ENCODE measurements around the gene GINS3. TPM values are rescaled to one million over a fixed set of nuclear protein-coding genes. Genes with fewer than 3 reads are reported as not detected.
"Not testable (repeated sequence)": the region's sequence is repeated elsewhere in the genome, so short reads cannot be mapped to it uniquely, and the experiment has no call there.

The GINS3 gene
- total and polyA plus RNA-seq, 10 of the 15 experiments (the other 5 are each of a cell fraction or from before 2014, with no cell fraction given), result 13.6 to 22.4 (median 15.6) TPM

GRCh38 chr16:58415003-58415402 is 22.7 kb downstream of the GINS3 start (continued):
- TF ChIP-seq PBX3 (IDR thresholded peaks at IDR 0.05; ENCODE audit: insufficient replicate concordance, low read depth, low read length), result no peak

DNA sequence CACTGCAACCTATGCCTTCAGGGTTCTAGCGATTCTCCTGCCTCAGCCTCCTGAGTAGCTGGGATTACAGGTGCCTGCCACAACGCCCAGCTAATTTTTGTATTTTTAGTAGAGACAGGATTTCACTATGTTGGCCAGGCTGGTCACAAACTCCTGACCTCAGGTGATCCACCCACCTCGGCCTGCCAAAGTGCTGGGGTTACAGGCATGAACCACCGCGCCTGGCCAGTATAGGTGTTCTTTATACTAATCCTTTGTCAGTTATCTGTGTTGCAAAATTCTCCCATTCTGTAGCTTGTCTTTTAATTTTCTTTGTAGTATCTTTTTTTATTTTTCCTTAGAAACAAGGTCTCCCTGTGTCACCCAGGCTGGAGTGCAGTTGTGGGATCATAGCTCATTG is 23.7 kb downstream of the GINS3 start:
- POLR2A ChIA-PET; BruUV-seq (replicated peaks); H3K79me2 ChIP-seq (ENCODE audit: control insufficient read depth, insufficient read depth, low read length); ATAC-seq; in situ Hi-C loops (cut with MboI); H3K36me3 ChIP-seq (ENCODE audit: control insufficient read depth in 2 of 2, insufficient read depth in 2 of 2, low read length in 1 of 2); H3K4me1 ChIP-seq (ENCODE audit: control insufficient read depth, insufficient read depth, low read length); intact Hi-C loops (cut with micrococcal nuclease; ENCODE audit: unreplicated experiment); H3K9ac ChIP-seq (ENCODE audit: control insufficient read depth, insufficient read depth, low read length); H2AFZ ChIP-seq (ENCODE audit: control insufficient read depth, low read depth, low read length); H3K4me2 ChIP-seq (ENCODE audit: control insufficient read depth, insufficient read depth); H3K9me3 ChIP-seq (replicated peaks; ENCODE audit: control insufficient read depth, insufficient read depth, low read length); FAIRE-seq; H4K20me1 ChIP-seq (ENCODE audit: control insufficient read depth, insufficient read depth); H3K4me3 ChIP-seq; DNase-seq (ENCODE audit: low read depth, low spot score); H3K27me3 ChIP-seq (replicated peaks in 1 of 2; ENCODE audit: control insufficient read depth in 2 of 2, insufficient read depth in 2 of 2, low read length in 1 of 2); H3K27ac ChIP-seq (ENCODE audit: control insufficient read depth, insufficient read depth): not testable (repeated sequence)
- ChIA-PET CTCF (interaction anchor here (0.6 to 0.8 kb wide), 2 partner anchors 69 to 79 kb away, joined by 3 to 4 read pairs; no protein-coding TSS in a partner anchor), RAD21 (ENCODE audit: unreplicated experiment) (interaction anchor here (1.2 kb wide), 1 partner anchor 79 kb away, joined by 4 read pairs; no protein-coding TSS in a partner anchor), SMC1A (ENCODE audit: uncharacterized antibody, unreplicated experiment) (interaction anchor here (0.6 to 1.1 kb wide), 2 partner anchors 11 to 509 kb away, joined by 3 read pairs; no protein-coding TSS in a partner anchor)
- 64% methylated on average over 5 of the region's 5 CpGs for WGBS (ENCODE audit: insufficient coverage, insufficient replicate concordance, low lambda C conversion rate, missing lambda C conversion rate)

DNA sequence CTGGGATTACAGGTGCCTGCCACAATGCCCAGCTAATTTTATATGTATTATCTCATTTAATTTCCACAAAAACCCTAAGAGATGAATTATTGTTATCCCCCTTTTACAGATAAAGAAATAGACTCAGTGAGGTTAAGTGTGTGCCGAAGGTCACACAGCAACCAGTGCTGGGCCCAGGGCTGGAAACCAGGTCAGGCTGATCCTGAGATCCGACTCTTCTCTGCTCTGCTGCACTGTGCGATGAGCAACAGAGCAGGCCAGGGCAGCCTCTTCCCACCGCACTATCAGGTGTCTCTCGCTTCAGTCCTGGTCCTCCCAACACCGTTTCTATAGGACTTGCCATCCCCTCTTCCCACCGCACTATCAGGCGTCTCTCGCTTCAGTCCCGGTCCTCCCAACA is 24.8 kb downstream of the GINS3 start:
- ATAC-seq, result no peak
- no peak for DNase-seq (ENCODE audit: low read depth, low spot score)
- Histone ChIP-seq H4K20me1 (ENCODE audit: control insufficient read depth, insufficient read depth) (no peaks in the 10 kb centered on the region), H3K27ac (ENCODE audit: control insufficient read depth, insufficient read depth) (no peak overlapping the region), H2AFZ (ENCODE audit: control insufficient read depth, low read depth, low read length) (no peak overlapping the region), H3K4me2 (ENCODE audit: control insufficient read depth, insufficient read depth) (no peak overlapping the region), H3K36me3 (ENCODE audit: control insufficient read depth in 2 of 2, insufficient read depth in 2 of 2, low read length in 1 of 2) (no peaks in the 10 kb centered on the region), H3K9me3 (replicated peaks; ENCODE audit: control insufficient read depth, insufficient read depth, low read length) (no peaks in the 10 kb centered on the region), H3K79me2 (ENCODE audit: control insufficient read depth, insufficient read depth, low read length) (no peaks in the 10 kb centered on the region), H3K9ac (ENCODE audit: control insufficient read depth, insufficient read depth, low read length) (no peak overlapping the region), H3K4me1 (ENCODE audit: control insufficient read depth, insufficient read depth, low read length) (peaks cover 6% of the 10 kb centered on the region), H3K27me3 (replicated peaks in 1 of 2; ENCODE audit: control insufficient read depth in 2 of 2, insufficient read depth in 2 of 2, low read length in 1 of 2) (no peaks in the 10 kb centered on the region), H3K4me3 (no peak overlapping the region)
- BruUV-seq (replicated peaks), result no TSS peak
- FAIRE-seq, result no peak
- ChIA-PET CTCF (no interaction called here), SMC1A (ENCODE audit: uncharacterized antibody, unreplicated experiment) (no interaction called here), RAD21 (ENCODE audit: unreplicated experiment) (no interaction called here), POLR2A (no interaction called here)
- in situ Hi-C loops (cut with MboI) (no loop called here), intact Hi-C loops (cut with micrococcal nuclease; ENCODE audit: unreplicated experiment) (no loop called here)
- WGBS (ENCODE audit: insufficient coverage, insufficient replicate concordance, low lambda C conversion rate, missing lambda C conversion rate), result 69% methylated on average over 10 of the region's 10 CpGs
- TF ChIP-seq CHD4 (IDR thresholded peaks at IDR 0.05), result no peak
